Measurements from ENCODE around the gene ERP44.
A peak's percentile ranks its signal among the peaks of the same experiment; 100 is the strongest.
"Not testable (repeated sequence)": the region's sequence is repeated elsewhere in the genome, so short reads cannot be mapped to it uniquely, and the experiment has no call there.

The ERP44 gene

DNA sequence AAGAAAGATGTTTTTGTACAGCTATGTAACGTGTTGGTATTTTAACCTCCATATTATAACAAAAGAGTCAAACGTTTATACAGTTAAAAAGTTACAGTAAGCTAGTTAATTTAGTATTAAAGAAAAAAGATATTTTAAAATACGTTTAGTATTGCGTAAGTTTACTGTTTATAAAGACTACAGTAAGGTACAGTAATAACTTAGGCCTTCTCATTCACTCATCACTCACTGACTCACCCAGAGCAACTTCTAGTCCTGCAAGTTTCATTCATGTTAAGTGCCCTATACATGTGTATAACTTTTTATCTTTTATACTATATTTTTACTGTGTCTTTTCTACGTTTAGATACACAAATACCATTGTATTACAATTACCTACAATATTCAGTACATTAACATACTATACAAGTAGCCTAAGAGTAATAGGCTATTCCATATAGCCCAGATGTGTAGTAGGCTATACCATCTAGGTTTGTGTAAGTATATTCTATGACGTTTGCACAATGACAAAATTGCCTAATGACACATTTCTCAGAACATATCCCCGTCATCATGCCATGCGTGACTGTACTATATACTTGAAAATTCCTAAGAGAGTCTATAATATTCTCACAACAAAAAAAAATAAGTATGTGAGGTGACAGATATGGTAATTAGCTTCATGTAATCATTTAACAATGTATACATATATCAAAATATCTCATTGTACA lies 33.8 kb downstream of the ERP44 start:
- DNase-seq, result no peak

DNA sequence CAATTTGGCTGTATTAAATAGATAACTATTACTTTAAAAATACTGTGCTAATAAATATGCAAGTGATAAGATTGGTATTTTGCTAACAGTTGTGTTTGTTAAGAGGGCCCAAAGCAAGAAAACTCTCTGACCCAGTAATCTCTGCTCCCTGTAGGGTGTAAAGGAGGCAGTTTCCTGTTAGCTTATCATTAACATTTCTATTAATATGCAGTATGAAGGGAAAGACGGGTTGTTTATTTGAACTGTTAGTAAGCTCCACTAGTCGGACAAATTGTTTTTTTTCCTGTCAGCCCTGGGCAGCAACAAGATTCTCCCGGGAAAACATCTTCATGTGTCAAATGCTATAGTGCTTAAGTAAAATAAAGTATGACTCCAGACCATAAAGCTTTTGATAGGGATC lies 35.6 kb downstream of the ERP44 start:
- no peak for DNase-seq

DNA sequence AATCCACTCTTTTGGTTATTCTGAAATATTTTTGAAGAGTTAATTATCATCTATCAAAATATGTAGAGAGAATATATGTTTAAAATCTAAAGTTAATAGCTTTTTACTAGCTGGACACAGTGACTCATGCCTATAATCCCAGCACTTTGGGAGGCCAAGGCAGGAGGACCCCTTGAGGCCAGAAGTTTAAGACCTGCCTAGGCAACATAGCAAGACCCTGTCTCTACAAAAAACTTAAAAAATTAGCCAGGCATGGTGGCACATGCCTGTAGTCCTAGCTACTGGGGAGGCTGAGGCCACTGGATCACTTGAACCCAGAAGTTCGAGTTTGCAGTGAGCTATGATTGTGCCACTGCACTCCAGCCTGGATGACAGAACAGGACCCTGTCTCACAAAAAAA lies 36.1 kb downstream of the ERP44 start:
- not testable (repeated sequence) for DNase-seq

DNA sequence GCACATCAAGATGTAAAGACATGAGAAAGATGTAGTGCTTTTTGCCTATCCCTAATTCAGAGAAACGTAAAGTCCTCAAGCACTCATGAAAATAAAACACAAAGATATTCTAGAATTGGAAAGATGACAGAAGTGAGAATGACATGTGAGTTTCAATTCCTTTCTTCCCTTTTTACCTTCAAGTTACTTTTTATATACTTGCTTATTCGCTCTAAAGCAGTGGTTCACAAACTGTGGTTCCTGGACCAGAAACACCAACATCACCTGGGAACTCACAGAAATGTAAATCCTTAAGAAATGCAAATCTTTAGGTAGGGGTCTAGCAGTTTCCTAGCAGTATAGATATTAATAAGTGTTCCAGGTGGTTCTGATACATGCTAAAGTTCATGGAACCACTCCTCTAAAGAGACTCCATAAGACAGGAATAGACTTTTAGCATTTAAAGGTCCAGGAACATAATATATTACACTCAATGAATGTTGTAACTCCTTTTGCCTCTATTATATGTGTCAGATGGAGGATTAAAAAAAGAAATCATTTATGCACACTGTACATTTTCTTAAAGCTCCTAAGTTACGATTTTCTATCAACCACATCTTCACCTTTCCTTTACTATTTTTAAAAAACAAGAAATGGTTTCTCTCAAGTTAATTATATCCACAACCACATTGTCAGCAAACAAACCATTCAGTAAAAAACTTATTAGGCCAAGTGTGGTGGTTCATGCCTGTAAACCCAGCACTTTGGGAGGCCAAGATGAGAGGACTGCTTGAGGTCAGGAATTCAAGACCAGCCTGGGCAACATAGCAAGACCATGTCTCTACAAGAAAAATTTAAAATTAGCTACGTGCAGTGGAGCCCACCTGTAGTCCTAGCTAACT lies 39.9 kb downstream of the ERP44 start:
- no peak for DNase-seq

DNA sequence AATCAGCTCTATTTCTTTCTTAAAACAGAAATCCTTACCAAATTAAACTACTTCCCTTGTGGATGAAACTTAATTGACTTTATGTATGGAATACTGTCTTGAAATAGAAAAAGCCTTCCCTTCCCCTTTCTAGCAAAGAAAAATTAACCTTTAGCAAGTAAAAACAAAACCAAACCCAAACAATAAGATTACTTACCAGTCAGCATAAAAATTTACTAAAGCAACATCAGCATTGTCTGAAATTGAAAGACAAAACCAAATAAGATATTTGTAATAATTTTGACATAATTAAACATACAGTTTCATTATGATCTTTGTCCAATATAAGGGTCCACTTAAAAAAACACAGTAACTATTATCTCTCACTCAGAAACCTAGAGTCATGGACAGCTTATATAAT lies 41.2 kb downstream of the ERP44 start:
- no peak for DNase-seq

DNA sequence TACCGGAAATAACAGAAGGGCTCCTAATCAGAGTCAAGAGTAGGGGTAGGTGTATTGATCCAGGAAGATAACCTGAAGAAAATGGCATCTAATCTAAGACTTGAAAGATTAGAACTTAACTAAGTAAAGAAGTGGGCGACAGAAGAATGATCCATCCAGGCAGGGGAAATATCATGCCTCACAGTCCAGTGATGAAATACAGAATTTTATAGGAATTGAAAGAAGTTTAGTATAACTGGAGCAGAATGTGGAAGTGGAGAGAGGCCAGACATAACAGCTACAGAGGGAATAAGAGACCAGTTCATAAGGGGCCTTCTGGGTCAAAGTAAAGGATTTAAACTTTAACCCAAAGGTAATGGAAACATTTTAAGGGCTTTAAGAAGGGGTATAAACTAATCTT lies 42.2 kb downstream of the ERP44 start:
- no peak for DNase-seq

DNA sequence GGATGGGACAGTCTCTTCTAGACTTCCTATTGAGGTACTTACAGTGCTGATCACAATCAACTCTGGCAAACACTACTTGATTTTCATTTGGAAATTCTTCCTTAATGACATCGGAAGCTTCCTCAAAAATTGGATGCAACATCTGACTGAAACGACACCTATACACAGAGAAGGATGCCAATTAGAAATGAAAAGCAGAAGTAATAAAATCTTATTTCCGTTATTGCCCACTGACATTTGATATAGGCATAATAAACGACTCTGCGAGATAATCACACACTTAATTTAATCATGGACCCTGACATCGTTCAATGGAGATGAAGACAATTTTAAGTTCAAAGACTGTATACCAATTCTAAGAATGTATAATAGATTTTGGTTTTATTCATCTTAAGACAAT lies 46.4 kb downstream of the ERP44 start:
- DNase-seq, result no peak

DNA sequence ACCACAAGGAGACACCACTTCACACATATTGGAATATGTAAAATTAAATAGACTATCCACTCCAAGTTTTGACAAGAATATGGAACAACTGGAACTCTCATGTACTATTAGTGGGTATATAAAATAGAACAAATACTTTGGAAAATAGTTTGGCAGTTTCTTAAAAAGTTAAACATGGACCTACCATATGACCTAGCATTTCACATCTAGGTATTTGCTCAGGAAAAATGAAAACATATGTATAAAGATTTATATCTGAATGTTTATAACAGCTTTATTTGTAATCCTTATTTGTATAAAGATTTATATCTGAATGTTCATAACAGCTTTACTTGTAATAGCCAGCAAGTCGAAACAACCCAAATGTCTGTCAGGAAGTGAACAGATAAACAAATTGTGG lies 49.2 kb downstream of the ERP44 start:
- no peak for DNase-seq

DNA sequence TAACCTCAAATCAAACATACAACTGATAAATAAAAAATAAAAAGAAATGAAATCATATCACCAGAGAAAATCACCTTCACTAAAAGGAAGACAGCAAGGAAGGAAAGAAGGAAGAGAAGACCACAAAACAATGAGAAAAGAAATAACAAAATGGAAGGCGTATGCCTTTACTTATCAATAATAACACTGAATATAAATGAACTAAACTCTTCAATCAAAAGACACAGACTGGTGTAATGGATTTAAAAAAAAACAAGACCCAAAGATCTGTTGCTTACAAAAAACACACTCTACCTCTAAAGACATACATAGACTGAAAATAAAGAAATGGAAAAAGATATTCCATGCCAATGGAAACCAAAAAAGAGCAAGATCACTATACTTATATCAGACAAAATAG lies 60.3 kb downstream of the ERP44 start:
- no peak for DNase-seq

DNA sequence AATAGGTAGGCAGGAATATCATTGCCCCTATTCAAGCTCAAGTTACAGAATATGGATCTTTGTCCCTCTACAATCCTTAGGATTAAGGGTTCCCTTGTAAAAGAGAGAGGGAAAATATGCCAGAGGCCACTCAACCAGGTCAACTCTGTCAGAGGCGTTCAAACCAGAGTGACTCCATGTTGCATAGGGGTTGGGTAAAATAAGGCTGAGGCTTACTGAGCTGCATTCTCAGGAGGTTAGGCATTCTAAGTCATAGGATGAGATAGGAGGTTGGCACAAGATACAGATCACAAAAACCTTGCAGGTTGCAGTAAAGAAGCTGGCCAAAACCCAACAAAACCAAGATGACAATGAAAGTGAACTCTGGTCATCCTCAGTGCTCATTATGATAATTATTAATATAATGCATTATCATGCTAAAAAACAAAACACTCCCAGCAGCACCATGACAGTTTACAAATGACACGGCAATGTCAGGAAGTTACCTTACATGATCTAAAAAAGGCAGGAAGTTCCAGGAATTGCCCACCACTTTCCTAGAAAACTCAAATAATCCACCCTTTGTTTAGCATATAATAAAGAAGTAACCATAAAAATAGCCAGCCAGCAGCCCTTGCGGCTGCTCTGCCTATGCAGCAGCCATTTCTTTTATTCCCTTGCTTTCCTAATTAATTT lies 64.8 kb downstream of the ERP44 start:
- no peak for DNase-seq

DNA sequence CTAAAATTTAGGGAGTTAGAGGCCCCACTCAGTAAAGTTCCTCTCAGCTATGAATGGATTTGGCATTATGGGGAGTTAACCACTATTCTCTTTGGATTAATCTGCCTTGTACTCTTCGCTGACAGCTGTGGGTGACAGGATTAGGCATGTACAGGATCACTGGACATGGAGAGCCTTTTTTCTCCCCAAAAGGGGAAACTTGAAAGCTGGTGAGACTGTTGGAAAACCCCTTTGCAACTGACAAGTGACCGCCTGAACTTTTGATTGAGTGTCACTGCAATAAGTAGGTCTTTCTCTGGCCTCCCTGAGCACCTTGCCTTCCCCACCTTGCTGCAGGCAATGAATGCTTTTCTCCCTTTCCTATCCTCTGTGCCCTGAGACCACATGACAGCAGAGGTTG lies 68.3 kb downstream of the ERP44 start:
- DNase-seq, result no peak

DNA sequence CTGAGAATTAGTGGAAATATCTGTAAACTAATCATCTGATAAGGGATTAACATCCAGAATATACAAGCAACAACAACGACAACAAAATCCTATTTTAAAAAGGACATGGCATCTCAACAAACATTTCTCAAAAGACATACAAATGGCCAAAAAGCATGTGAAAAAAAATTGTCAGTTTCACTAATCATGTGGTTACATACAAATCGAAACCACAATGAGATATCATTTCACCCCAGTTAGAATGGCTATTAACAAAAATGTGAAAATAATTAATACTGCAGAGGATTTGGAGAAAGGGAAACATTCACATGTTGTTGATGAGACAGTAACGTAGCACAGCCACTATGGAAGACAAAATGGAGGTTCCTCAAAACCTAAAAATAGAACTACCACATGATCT lies 69.5 kb downstream of the ERP44 start:
- no peak for DNase-seq

DNA sequence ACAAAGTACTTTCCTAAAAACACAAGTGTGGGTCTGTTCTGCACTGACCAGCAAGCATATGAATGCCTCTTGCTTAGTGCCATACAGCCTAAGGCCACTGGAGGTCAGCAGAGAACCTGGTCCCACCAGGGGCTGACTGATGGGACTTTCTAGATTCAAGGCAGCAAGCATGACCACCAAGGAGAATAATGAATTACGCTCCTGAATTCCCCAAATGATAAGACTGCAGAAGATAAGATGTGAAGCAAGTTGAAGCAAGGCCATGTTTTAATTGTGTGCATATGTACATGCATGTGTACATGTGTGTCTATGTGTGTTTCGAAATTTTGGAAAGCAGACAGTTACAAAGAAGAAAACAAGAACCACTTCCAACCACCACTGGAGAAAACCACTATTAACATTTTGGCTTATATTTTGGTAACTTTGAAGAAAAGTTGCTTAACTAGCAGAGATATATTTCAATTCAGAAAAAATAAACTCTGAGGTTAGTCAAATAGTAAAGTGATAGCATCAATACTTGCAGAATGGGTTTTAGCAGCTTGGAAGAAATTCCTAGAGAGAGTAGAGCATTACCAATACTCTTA lies 70.5 kb downstream of the ERP44 start:
- peak; percentile 25 for DNase-seq

DNA sequence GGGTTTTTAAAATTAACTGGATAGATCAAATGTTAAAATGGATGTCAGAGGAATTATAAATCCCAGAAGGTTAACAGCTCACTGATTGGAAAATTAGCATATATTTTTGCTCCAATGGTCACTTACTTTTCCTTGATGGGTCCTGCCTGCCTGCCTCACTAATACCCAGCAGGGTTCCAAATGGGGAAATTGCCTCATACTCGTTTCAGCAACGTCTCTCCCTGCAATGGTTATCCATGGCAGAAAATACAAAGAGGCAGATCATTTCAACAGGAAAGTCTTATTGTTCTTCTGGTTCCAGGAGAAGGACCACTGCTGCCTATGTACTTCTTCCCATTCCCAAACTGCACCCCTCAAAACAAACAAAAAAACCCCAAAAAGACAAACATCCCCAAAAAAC lies 71.3 kb downstream of the ERP44 start:
- DNase-seq, result no peak

DNA sequence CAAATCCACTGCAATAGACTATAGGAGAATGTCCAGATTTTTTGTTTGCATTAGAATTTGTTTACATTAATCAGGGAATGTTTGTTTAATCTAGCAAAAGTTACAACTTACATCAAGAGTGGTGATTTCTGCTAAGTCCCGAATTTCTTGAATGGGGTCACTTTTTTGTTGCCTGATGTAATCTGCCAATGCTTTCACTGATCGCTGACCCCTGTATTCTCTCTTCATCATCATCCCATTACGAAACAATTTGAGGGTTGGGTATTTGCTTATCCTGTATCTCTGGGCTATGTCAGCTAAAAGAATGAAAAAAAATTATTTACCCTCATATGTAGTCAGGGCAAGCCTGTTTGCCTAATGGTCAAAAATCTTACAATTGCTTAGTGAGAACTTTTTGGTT lies 76.9 kb downstream of the ERP44 start:
- no peak for DNase-seq

DNA sequence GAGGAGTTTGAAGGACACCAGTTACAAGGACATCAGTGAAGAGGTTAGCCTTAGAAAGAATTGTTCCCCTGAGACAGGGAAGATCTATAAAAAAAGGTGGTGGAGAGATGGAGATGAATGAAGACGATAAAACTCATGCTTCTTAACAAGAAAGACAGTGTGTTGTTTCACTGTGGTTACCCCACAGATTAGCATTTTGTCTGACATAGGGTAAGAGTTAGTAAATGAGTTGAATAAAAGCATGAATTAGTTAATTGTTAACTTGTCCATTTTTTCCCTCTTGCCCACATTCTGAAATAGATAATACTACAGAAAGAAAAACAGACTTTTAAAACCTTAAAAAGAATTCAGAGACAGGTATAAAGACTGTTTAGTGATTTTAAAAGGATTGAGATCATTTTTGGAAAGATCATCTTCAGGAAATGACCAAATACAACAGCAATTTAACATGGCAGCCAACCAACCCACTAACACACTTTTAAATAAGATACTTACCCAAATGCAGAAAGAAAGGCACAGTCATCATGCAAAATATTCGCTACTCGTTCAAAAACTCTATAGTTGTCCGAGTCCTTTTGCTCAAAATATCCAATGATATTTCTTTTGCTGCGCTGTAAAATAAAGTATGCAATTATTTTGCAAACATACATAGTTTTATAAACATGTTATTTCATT lies 78.5 kb downstream of the ERP44 start:
- no peak for DNase-seq

DNA sequence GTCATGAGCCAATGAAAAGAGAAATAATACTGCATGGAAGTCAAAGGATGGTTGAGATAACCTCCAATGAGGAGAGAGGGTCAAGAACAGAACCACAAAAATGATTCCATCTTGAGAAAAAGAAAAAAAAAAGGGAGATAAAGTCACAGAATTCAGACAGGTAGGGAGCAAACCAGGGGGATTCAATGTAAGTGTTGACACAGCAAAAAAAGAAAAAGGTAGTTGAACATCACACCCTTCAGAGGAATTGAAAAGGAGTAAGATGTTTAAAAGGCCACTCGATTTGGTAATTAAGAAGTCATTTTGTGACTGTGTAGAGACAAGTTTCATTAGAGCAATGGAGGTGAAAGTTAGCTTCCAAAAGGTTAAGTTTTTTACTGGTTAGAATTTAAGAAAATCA lies 79.3 kb downstream of the ERP44 start:
- no peak for DNase-seq

DNA sequence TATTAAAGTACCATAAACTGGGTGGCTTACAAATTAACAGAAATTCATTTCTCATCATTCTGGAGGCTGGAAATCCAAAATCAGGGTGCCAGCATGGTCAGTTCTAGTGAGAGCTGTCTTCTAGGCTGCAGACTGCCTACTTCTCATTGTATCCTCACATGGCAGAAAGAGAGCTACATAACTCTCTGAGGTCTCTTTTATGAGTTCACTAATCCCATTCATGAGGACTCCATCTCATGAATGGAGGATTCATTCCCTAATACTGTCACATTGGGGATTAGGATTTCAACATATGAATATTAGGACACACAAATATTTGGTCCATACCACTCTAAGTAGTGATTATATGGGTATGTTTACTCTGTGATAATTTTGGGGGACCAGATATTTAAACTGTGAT lies 84.0 kb downstream of the ERP44 start:
- no peak for DNase-seq

DNA sequence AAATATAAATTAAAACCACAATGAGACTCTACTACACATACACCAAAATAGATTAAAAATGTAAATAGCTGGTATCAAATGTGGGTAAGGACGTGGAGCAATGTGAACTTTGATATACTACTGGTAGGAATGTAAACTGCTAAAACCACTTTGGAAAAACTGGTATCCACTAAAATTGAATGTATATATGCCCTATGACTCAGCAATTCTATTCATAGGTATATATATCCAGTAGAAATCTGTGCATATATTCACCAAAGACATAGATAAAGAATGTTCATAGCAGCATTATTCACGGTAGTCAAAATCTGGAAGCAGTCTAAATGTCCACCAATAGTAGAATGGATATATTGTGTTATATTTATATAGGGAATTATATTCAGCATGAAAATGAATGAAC lies 85.2 kb downstream of the ERP44 start:
- DNase-seq, result no peak

DNA sequence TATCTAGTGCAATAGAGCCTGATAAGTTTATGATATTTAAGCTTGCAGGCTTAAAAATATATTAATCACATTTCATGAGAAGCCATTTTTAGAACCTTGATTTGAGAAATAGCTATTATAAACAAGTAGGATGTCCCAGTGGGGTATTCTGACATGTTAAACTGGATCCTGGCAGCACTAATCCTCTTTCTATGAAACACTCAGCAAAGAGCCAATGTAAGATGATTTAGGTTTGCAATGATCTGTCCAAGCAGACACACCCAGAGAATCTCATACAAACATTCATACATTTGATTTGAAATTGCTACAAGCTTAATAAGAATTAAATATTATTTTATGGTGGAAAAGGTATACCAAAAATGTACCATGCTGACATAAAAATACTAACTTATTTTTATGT lies 86.5 kb downstream of the ERP44 start:
- DNase-seq, result no peak

DNA sequence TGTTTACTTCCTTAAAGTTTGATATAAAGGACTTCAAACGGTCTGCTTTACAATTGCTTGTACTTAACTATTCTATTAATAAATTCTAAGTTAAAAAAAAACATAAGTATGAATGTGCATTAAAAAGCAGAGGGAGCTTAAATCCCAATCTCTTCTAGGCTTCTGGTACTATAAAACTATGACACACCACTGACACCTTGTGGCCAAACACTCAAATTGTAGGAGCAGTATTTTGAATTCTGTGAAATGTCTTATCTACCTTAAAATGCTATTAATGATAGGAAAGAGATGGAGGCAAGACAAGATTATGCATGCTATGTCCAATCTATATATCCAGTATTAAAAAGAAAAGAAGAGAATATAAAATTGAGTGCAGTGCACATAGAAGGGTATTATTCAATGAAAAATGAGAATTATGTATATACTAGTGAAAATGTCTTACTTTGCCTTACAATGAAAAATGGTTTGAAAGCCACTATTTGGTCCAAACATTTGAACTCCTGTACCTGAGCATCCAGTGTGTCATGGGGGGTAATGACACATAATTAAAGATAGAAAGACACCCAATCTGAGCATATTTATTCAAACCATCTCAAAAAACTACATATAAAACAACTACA lies 87.6 kb downstream of the ERP44 start:
- DNase-seq, result no peak

DNA sequence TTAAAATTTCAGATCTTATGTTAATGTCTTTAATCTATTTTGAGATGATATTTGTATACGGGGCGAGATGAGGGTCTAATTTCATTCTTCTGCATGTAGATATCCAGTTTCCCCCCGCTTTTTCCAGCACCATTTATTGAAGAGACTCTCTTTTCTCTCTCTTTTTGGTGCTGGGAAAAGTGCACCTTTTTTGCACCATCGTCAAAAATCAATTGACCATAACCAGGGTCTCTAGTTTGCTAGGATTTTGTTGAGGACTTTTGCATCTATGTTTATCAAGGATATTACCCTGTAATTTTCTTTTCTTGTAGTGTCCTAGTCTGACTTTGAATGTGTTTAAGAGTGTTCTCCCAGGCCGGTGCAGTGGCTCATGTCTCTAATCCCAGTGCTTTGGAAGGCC lies 99.0 kb downstream of the ERP44 start:
- no peak for DNase-seq

DNA sequence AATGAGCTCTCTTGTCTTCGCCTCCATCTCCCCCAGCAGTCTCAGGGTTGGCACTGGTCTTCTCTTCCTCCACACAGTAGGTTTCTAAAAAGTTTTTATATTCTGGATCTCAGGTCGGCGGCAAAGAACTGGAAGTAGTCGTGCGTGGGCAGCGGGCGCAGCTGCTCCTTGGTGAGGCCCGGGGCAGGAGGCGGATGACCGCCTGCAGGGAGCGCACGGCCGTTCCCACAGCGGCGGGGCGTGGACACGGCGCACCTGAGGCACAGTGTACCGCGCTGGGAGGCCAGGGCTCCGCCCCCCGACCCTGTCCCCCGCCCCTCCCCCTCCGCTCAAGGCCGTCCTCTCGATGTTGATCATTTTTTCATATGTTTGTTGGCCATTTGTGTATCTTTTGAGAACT lies 99.9 kb downstream of the ERP44 start:
- DNase-seq, result no peak

Data from effector CD8-positive, alpha-beta T cell (primary cell).